ENCODE data around the gene WWOX.
A peak's percentile ranks its signal among the peaks of the same experiment; 100 is the strongest.

Gene WWOX

GRCh38 chr16:78502812-78503350 lies 403.4 kb downstream of the WWOX start:
- no peak for DNase-seq
- Histone ChIP-seq H3K4me3 (ENCODE audit: low read length) (no peak overlapping the region), H3K9me2 (replicated peaks; ENCODE audit: insufficient read depth, low read length) (no peaks in the 10 kb centered on the region), H4K20me1 (ENCODE audit: insufficient read depth, low read length) (no peaks in the 10 kb centered on the region), H3K9me3 (replicated peaks; ENCODE audit: insufficient read depth, low read length) (no peaks in the 10 kb centered on the region), H3K79me2 (ENCODE audit: low read length) (no peaks in the 10 kb centered on the region), H3K36me3 (replicated peaks; ENCODE audit: insufficient read depth, low read length) (no peaks in the 10 kb centered on the region), H3K4me2 (ENCODE audit: low read depth, low read length) (no peak overlapping the region), H3F3A (ENCODE audit: insufficient read depth, low read length) (no peaks in the 10 kb centered on the region), H2AFZ (ENCODE audit: low read length) (no peak overlapping the region), H3K27ac (ENCODE audit: low read length) (no peak overlapping the region), H3K4me1 (ENCODE audit: low read length) (no peaks in the 10 kb centered on the region), H3K27me3 (replicated peaks; ENCODE audit: insufficient read depth, low read length) (no peaks in the 10 kb centered on the region), H3K9ac (ENCODE audit: low read length) (no peak overlapping the region)
- TF ChIP-seq EZH2phosphoT487 (IDR thresholded peaks at IDR 0.05; ENCODE audit: low read length) (no peak), CTCF (IDR thresholded peaks at IDR 0.05; ENCODE audit: low read length) (no peak), EZH2 (optimal IDR thresholded peaks at IDR 0.05; ENCODE audit: low read depth, low read length) (no peak)

GRCh38 chr16:78503602-78504001 lies 404.1 kb downstream of the WWOX start:
- Histone ChIP-seq H3K4me3 (ENCODE audit: low read length) (no peak overlapping the region), H3K36me3 (replicated peaks; ENCODE audit: insufficient read depth, low read length) (no peaks in the 10 kb centered on the region), H3F3A (ENCODE audit: insufficient read depth, low read length) (no peaks in the 10 kb centered on the region), H3K9ac (ENCODE audit: low read length) (no peak overlapping the region), H3K4me2 (ENCODE audit: low read depth, low read length) (no peak overlapping the region), H3K9me3 (replicated peaks; ENCODE audit: insufficient read depth, low read length) (no peaks in the 10 kb centered on the region), H4K20me1 (ENCODE audit: insufficient read depth, low read length) (no peaks in the 10 kb centered on the region), H2AFZ (ENCODE audit: low read length) (no peak overlapping the region), H3K79me2 (ENCODE audit: low read length) (no peaks in the 10 kb centered on the region), H3K27ac (ENCODE audit: low read length) (no peak overlapping the region), H3K27me3 (replicated peaks; ENCODE audit: insufficient read depth, low read length) (no peaks in the 10 kb centered on the region), H3K4me1 (ENCODE audit: low read length) (no peaks in the 10 kb centered on the region), H3K9me2 (replicated peaks; ENCODE audit: insufficient read depth, low read length) (no peaks in the 10 kb centered on the region)
- peak; percentile 16 for DNase-seq
- TF ChIP-seq CTCF (IDR thresholded peaks at IDR 0.05; ENCODE audit: low read length) (peak; percentile 59), EZH2phosphoT487 (IDR thresholded peaks at IDR 0.05; ENCODE audit: low read length) (no peak)

GRCh38 chr16:78504401-78504851 lies 405.0 kb downstream of the WWOX start:
- H3K4me1 ChIP-seq (ENCODE audit: low read length): no peaks in the 10 kb centered on the region
- no peak overlapping the region for H3K27ac ChIP-seq (ENCODE audit: low read length)
- no peak overlapping the region for H3K4me3 ChIP-seq (ENCODE audit: low read length)
- DNase-seq: no peak
- no peaks in the 10 kb centered on the region for H3K9me2 ChIP-seq (replicated peaks; ENCODE audit: insufficient read depth, low read length)
- no peaks in the 10 kb centered on the region for H3K36me3 ChIP-seq (replicated peaks; ENCODE audit: insufficient read depth, low read length)
- no peak overlapping the region for H3K9ac ChIP-seq (ENCODE audit: low read length)
- no peaks in the 10 kb centered on the region for H3K79me2 ChIP-seq (ENCODE audit: low read length)
- H3K4me2 ChIP-seq (ENCODE audit: low read depth, low read length): no peak overlapping the region
- H3K9me3 ChIP-seq (replicated peaks; ENCODE audit: insufficient read depth, low read length): no peaks in the 10 kb centered on the region
- TF ChIP-seq CTCF (IDR thresholded peaks at IDR 0.05; ENCODE audit: low read length): no peak
- TF ChIP-seq EZH2 (optimal IDR thresholded peaks at IDR 0.05; ENCODE audit: low read depth, low read length): no peak
- TF ChIP-seq EZH2phosphoT487 (IDR thresholded peaks at IDR 0.05; ENCODE audit: low read length): no peak
- no peaks in the 10 kb centered on the region for H3F3A ChIP-seq (ENCODE audit: insufficient read depth, low read length)
- no peaks in the 10 kb centered on the region for H4K20me1 ChIP-seq (ENCODE audit: insufficient read depth, low read length)
- H2AFZ ChIP-seq (ENCODE audit: low read length): no peak overlapping the region
- no peaks in the 10 kb centered on the region for H3K27me3 ChIP-seq (replicated peaks; ENCODE audit: insufficient read depth, low read length)

All from MM.1S (cell line).